ENCODE results near the gene C1QTNF2.

Gene C1QTNF2

GRCh38 chr5:160371294-160371693 lies 868 bp upstream of the C1QTNF2 start:
- no peak for DNase-seq (ENCODE audit: low spot score)

- DNase-seq (ENCODE audit: low spot score), result no peak
Measured at GRCh38 chr5:160370713-160371034, 248 bp upstream of the C1QTNF2 start.

GRCh38 chr5:160367885-160368284 lies 2.5 kb downstream of the C1QTNF2 start:
- no peak for DNase-seq (ENCODE audit: low spot score)

GRCh38 chr5:160367261-160367660 lies 3.2 kb downstream of the C1QTNF2 start:
- no peak for DNase-seq (ENCODE audit: low spot score)

- DNase-seq (ENCODE audit: low spot score), result no peak
Measured at GRCh38 chr5:160366230-160366629, 4.2 kb downstream of the C1QTNF2 start.

GRCh38 chr5:160363660-160364395 lies 6.6 kb downstream of the C1QTNF2 start:
- DNase-seq (ENCODE audit: low spot score), result no peak

- DNase-seq (ENCODE audit: low spot score), result no peak
Measured at GRCh38 chr5:160363211-160363610, 7.2 kb downstream of the C1QTNF2 start.

- no peak for DNase-seq (ENCODE audit: low spot score)
Measured at GRCh38 chr5:160361624-160362228, 8.7 kb downstream of the C1QTNF2 start.

GRCh38 chr5:160360310-160360709 lies 10.1 kb downstream of the C1QTNF2 start:
- no peak for DNase-seq (ENCODE audit: low spot score)

GRCh38 chr5:160359816-160360215 lies 10.6 kb downstream of the C1QTNF2 start:
- no peak for DNase-seq (ENCODE audit: low spot score)

GRCh38 chr5:160359242-160359641 lies 11.2 kb downstream of the C1QTNF2 start:
- DNase-seq (ENCODE audit: low spot score), result no peak

GRCh38 chr5:160357861-160358411 lies 12.5 kb downstream of the C1QTNF2 start:
- DNase-seq (ENCODE audit: low spot score), result no peak

GRCh38 chr5:160357394-160357793 lies 13.0 kb downstream of the C1QTNF2 start:
- no peak for DNase-seq (ENCODE audit: low spot score)

GRCh38 chr5:160356550-160357347 lies 13.7 kb downstream of the C1QTNF2 start:
- DNase-seq (ENCODE audit: low spot score), result no peak

GRCh38 chr5:160354666-160355065 lies 15.8 kb downstream of the C1QTNF2 start:
- no peak for DNase-seq (ENCODE audit: low spot score)

GRCh38 chr5:160353379-160353778 lies 17.0 kb downstream of the C1QTNF2 start:
- DNase-seq (ENCODE audit: low spot score), result no peak

GRCh38 chr5:160352308-160352707 lies 18.1 kb downstream of the C1QTNF2 start:
- no peak for DNase-seq (ENCODE audit: low spot score)

- no peak for DNase-seq (ENCODE audit: low spot score)
Measured at GRCh38 chr5:160349935-160350303, 20.5 kb downstream of the C1QTNF2 start.

- no peak for DNase-seq (ENCODE audit: low spot score)
Measured at GRCh38 chr5:160349249-160349934, 21.0 kb downstream of the C1QTNF2 start.

- no peak for DNase-seq (ENCODE audit: low spot score)
Measured at GRCh38 chr5:160348080-160348479, 22.3 kb downstream of the C1QTNF2 start.

GRCh38 chr5:160347448-160347847 lies 23.0 kb downstream of the C1QTNF2 start:
- DNase-seq (ENCODE audit: low spot score), result no peak

GRCh38 chr5:160342413-160342941 lies 27.9 kb downstream of the C1QTNF2 start:
- DNase-seq (ENCODE audit: low spot score), result no peak
